Neural crest cell (in vitro differentiated cells): ENCODE data around the gene MVB12B. TPM values are rescaled to one million over a fixed set of nuclear protein-coding genes. Genes with fewer than 3 reads are reported as not detected.
"Not testable (repeated sequence)": the region's sequence is repeated elsewhere in the genome, so short reads cannot be mapped to it uniquely, and the experiment has no call there.

ENCODE experiments used
- DNase-seq: peaks from one replicate; pipeline ENCODE4 v3.0.0; 2021; ENCODE audit warnings: low read depth, mixed read lengths, low spot score
- H3K27ac Mint-ChIP-seq: one replicate; pipeline ENCODE4 v1.8.0; 2021; ENCODE audit warnings: mild to moderate bottlenecking, mixed read lengths; ENCODE audit not compliant: unreplicated experiment
- H3K27me3 Mint-ChIP-seq: 2 replicates; pipeline ENCODE4 v1.8.0; 2021; ENCODE audit warnings: low read depth, mild to moderate bottlenecking, mixed read lengths
- H3K36me3 Mint-ChIP-seq: 2 replicates; pipeline ENCODE4 v1.8.0; 2021; ENCODE audit warnings: low read depth, mild to moderate bottlenecking, mixed read lengths
- H3K4me1 Mint-ChIP-seq: 2 replicates; pipeline ENCODE4 v1.8.0; 2021; ENCODE audit warnings: mixed read lengths
- H3K4me3 Mint-ChIP-seq: one replicate; pipeline ENCODE4 v1.8.0; 2021; ENCODE audit warnings: mild to moderate bottlenecking, mixed read lengths
- H3K9me3 Mint-ChIP-seq: 2 replicates; pipeline ENCODE4 v1.8.0; 2021; ENCODE audit warnings: mixed read lengths
- total RNA-seq: library from RNA; stranded (reverse); gene quantifications from 2 replicates; pipeline ENCODE4 v1.2.1, GENCODE V29; 2021
- TF ChIP-seq, protein P1 (sequence below): fragments of 200-600 bp; sonication (generic); conservative IDR thresholded peaks from 2 replicates; pipeline ENCODE4 v1.5.0; 2021; ENCODE audit warnings: antibody characterized with exemption, mild to moderate bottlenecking

MVB12B gene
- total RNA-seq, 1 donor from 2014 or later: 68.1 TPM

DNA sequence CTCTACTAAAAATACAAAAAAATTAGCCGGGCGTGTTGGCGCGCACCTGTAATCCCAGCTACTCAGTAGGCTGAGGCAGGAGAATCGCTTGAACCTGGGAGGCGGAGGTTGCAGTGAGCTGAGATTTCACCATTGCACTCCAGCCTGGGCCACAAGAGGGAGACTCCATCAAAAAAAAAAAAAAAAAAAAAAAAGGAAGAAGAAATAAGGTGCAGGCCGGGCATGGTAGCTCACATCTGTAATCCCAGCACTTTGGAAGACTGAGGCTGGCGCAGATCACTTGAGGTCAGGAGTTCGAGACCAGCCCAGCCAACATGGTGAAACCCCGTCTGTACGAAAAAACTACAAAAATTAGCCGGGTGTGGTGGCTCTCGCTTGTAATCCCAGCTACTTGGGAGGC lies 228.8 kb downstream of the MVB12B start:
- H3K27me3 Mint-ChIP-seq: peaks cover 24% of the 10 kb centered on the region
- TF ChIP-seq, protein P1, sequence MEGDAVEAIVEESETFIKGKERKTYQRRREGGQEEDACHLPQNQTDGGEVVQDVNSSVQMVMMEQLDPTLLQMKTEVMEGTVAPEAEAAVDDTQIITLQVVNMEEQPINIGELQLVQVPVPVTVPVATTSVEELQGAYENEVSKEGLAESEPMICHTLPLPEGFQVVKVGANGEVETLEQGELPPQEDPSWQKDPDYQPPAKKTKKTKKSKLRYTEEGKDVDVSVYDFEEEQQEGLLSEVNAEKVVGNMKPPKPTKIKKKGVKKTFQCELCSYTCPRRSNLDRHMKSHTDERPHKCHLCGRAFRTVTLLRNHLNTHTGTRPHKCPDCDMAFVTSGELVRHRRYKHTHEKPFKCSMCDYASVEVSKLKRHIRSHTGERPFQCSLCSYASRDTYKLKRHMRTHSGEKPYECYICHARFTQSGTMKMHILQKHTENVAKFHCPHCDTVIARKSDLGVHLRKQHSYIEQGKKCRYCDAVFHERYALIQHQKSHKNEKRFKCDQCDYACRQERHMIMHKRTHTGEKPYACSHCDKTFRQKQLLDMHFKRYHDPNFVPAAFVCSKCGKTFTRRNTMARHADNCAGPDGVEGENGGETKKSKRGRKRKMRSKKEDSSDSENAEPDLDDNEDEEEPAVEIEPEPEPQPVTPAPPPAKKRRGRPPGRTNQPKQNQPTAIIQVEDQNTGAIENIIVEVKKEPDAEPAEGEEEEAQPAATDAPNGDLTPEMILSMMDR: peak; percentile 50
- not testable (repeated sequence) for DNase-seq, H3K36me3 Mint-ChIP-seq, H3K9me3 Mint-ChIP-seq, H3K27ac Mint-ChIP-seq, H3K4me3 Mint-ChIP-seq, H3K4me1 Mint-ChIP-seq
